Upper lobe of left lung (tissue), 6 donors: Measurements from ENCODE around the gene TRIM66. TPM values are rescaled to one million over a fixed set of nuclear protein-coding genes. Genes with fewer than 3 reads are reported as not detected.

Experiments
- ATAC-seq, 2 donors: fragments of 200-7000 bp; cut with Tn5 transposase; one replicate each; pipeline ENCODE4 v1.9.1; 2022; ENCODE audit warnings: mild to moderate bottlenecking in 2 of 2, moderate library complexity in 2 of 2; ENCODE audit not compliant: low FRiP score in 2 of 2
- DNase-seq, 2 donors: peaks; one replicate each; pipeline ENCODE4 v3.0.0-alpha.2; 2019 to 2020
- H3K27ac ChIP-seq, 4 donors: fragments of 200-600 bp; sonication (generic); one replicate each; pipeline ENCODE4 v1.5.1; 2016 to 2019
- H3K27me3 ChIP-seq, 4 donors: fragments of 200-600 bp; sonication (generic); one replicate each; pipeline ENCODE4 v1.5.1; 2017 to 2019
- H3K36me3 ChIP-seq, 4 donors: fragments of 200-600 bp; sonication (generic); one replicate each; pipeline ENCODE4 v1.5.1; 2016 to 2019
- H3K4me1 ChIP-seq, 4 donors: fragments of 200-600 bp; sonication (generic); one replicate each; pipeline ENCODE4 v1.5.1; 2018 to 2019
- H3K4me3 ChIP-seq, 4 donors: fragments of 200-600 bp; sonication (generic); one replicate each; pipeline ENCODE4 v1.5.1; 2017 to 2019; ENCODE audit warnings: mild to moderate bottlenecking in 2 of 4, moderate library complexity in 1 of 4
- H3K9me3 ChIP-seq, 4 donors: fragments of 200-600 bp; sonication (generic); one replicate each; pipeline ENCODE4 v1.5.1; 2018 to 2019
- EP300 ChIP-seq, 4 donors: sonication (generic); formaldehyde crosslinking; IDR thresholded peaks; one replicate each; pipeline ENCODE4 v1.5.1; 2017; ENCODE audit warnings: antibody characterized with exemption in 4 of 4, control low read depth in 2 of 4
- POLR2A ChIP-seq, 4 donors: fragments of 450-650 bp; IDR thresholded peaks; one replicate each; pipeline ENCODE4 v1.5.1; 2016 to 2017; ENCODE audit warnings: antibody characterized with exemption in 4 of 4, mild to moderate bottlenecking in 2 of 4
- POLR2AphosphoS5 ChIP-seq, 2 donors: sonication (generic); formaldehyde crosslinking; IDR thresholded peaks; one replicate each; pipeline ENCODE4 v1.5.1; 2017; ENCODE audit warnings: antibody characterized with exemption in 2 of 2
- WGBS, 2 donors: methylation state at CpG; one replicate each; pipeline ENCODE4 v1.1.5; 2017 to 2018; 5-methylcytosine and 5-hydroxymethylcytosine counted together
- total RNA-seq, 6 donors: library from RNA; depleted of rRNA in 4 of 6; stranded (reverse); fragments of >200 nt in 4 of 6; gene quantifications; one replicate each; pipeline versions ENCODE4 v1.1.0 to v1.2.1, GENCODE V29; 2016 to 2021
- TF ChIP-seq, protein P1 (sequence below), 6 experiments: fragments of 450-650 bp in 4 of 6; fragments of 200-600 bp in 2 of 6; sonication (generic) in 2 of 6; IDR thresholded peaks; one replicate each; pipeline ENCODE4 v1.5.1; 2016 to 2019; ENCODE audit warnings: antibody characterized with exemption in 6 of 6
- donor health status: DM: no; HTN: no; CAD: no; lungs with moderate emphysema.
- donor health status: DM: no; HTN: yes; CAD: no; lungs with severe emphysema.

The TRIM66 gene
- total RNA-seq, 6 donors from 2014 or later: 4.9 to 126 (median 11.2) TPM

DNA sequence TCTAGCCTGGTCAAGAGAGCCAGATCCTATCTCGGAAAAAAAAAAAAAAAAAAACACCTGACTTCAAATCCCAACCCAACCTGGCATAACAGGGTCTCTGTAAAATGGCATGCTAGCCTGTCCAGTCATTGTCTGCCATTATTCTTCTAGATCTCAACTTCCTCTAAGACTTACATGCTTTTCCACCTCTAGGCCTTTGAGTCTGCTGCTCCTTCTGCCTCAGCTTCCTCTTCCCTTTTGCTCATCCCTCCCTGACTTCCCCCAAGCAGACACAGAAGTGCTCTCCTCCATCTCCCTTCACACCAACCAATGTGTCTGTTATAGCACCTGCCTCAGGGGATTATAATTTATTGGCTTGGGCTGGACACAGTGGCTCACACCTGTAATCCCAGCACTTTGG lies 96.3 kb downstream of the TRIM66 start:
- H3K36me3 ChIP-seq: no peaks in the 10 kb centered on the region
- no peaks in the 10 kb centered on the region for H3K27me3 ChIP-seq
- TF ChIP-seq POLR2AphosphoS5 (IDR thresholded peaks at IDR 0.05): no peak
- ATAC-seq (no peak), DNase-seq (no peak)
- no peak overlapping the region for H3K27ac ChIP-seq
- H3K9me3 ChIP-seq: no peaks in the 10 kb centered on the region
- H3K4me1 ChIP-seq: no peaks in the 10 kb centered on the region
- 63 to 88% methylated on average over 1 of the region's 1 CpG for WGBS, 2 donors
- no peak overlapping the region for H3K4me3 ChIP-seq

- ATAC-seq (no peak), DNase-seq (no peak)
- no peaks in the 10 kb centered on the region for H3K9me3 ChIP-seq
- 42 to 57% methylated on average over 2 of the region's 2 CpGs for WGBS, 2 donors
- no peaks in the 10 kb centered on the region for H3K27me3 ChIP-seq
- no peak overlapping the region for H3K27ac ChIP-seq
- no peaks in the 10 kb centered on the region for H3K36me3 ChIP-seq
- TF ChIP-seq POLR2A (IDR thresholded peaks at IDR 0.05) (no peak), POLR2AphosphoS5 (IDR thresholded peaks at IDR 0.05) (no peak), EP300 (IDR thresholded peaks at IDR 0.05) (no peak)
- H3K4me1 ChIP-seq: no peaks in the 10 kb centered on the region
- no peak overlapping the region for H3K4me3 ChIP-seq
Measured at GRCh38 chr11:8584511-8584910, 98.0 kb downstream of the TRIM66 start.

- Histone ChIP-seq H3K9me3 (no peaks in the 10 kb centered on the region), H3K4me1 (no peaks in the 10 kb centered on the region), H3K36me3 (no peaks in the 10 kb centered on the region), H3K27me3 (no peaks in the 10 kb centered on the region), H3K27ac (no peak overlapping the region), H3K4me3 (no peak overlapping the region)
- ATAC-seq (no peak), DNase-seq (no peak)
- 55 to 100% methylated on average over 1 of the region's 1 CpG for WGBS, 2 donors
- no peak for TF ChIP-seq POLR2AphosphoS5 (IDR thresholded peaks at IDR 0.05)
- TF ChIP-seq, protein P1, sequence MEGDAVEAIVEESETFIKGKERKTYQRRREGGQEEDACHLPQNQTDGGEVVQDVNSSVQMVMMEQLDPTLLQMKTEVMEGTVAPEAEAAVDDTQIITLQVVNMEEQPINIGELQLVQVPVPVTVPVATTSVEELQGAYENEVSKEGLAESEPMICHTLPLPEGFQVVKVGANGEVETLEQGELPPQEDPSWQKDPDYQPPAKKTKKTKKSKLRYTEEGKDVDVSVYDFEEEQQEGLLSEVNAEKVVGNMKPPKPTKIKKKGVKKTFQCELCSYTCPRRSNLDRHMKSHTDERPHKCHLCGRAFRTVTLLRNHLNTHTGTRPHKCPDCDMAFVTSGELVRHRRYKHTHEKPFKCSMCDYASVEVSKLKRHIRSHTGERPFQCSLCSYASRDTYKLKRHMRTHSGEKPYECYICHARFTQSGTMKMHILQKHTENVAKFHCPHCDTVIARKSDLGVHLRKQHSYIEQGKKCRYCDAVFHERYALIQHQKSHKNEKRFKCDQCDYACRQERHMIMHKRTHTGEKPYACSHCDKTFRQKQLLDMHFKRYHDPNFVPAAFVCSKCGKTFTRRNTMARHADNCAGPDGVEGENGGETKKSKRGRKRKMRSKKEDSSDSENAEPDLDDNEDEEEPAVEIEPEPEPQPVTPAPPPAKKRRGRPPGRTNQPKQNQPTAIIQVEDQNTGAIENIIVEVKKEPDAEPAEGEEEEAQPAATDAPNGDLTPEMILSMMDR (IDR thresholded peaks at IDR 0.05): no peak
- TF ChIP-seq POLR2A (IDR thresholded peaks at IDR 0.05): no peak
- no peak for TF ChIP-seq EP300 (IDR thresholded peaks at IDR 0.05)
Measured at GRCh38 chr11:8584082-8584481, 98.4 kb downstream of the TRIM66 start.

- H3K4me3 ChIP-seq: no peak overlapping the region
- ATAC-seq (no peak), DNase-seq (no peak)
- H3K27ac ChIP-seq: no peak overlapping the region
- H3K27me3 ChIP-seq: no peaks in the 10 kb centered on the region
- peaks cover 0 to 5% (median 4%) of the 10 kb centered on the region in 4 donors for H3K9me3 ChIP-seq
- 83 to 92% methylated on average over 3 of the region's 3 CpGs for WGBS, 2 donors
- no peak for TF ChIP-seq POLR2A (IDR thresholded peaks at IDR 0.05)
- H3K36me3 ChIP-seq: no peaks in the 10 kb centered on the region
- no peaks in the 10 kb centered on the region for H3K4me1 ChIP-seq
Measured at GRCh38 chr11:8581300-8581699, 101.2 kb downstream of the TRIM66 start.

DNA sequence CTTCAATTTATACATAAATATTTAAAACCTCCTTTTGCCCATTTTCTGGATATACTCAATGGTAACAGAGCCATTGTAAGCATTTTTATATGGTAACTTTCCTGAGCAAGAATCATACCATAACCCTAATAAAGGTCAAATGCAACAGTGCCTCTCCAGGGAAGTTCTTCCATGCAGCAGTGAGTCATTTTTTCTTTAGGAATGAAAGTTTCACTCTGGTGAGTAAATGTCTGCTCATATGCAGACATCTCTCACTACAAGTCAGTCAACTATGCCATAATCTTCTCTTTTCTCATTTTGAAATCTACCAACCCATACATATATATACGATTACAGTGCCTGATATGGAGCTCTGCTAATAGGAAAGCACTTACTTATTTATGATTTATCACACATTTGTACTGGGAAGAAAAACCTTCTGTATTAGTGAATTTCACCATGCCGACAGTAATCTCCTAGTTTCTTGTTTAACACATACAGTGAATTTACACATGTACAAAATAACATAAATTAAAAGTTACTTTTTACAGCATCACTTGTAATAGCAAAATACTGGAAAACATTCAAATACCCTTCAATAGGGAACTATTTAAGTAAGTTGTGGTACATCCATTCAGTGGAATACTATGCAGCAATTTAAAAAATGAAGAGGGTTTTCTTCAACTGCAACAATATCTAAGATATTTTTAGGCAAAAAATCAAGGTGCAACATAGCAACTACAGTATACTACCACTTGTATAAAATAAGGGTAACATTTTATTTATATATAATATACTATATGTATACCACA lies 104.5 kb downstream of the TRIM66 start:
- TF ChIP-seq EP300 (IDR thresholded peaks at IDR 0.05) (no peak), POLR2AphosphoS5 (IDR thresholded peaks at IDR 0.05) (no peak), POLR2A (IDR thresholded peaks at IDR 0.05) (no peak)
- TF ChIP-seq, protein P1 (IDR thresholded peaks at IDR 0.05): no peak
- H3K27ac ChIP-seq: no peak overlapping the region
- no peaks in the 10 kb centered on the region for H3K27me3 ChIP-seq
- no peaks in the 10 kb centered on the region for H3K4me1 ChIP-seq
- WGBS, 2 donors: 94 to 100% methylated on average over 2 of the region's 2 CpGs
- DNase-seq (no peak), ATAC-seq (no peak)
- H3K4me3 ChIP-seq: no peak overlapping the region
- H3K9me3 ChIP-seq: peaks cover 0 to 5% (median 4%) of the 10 kb centered on the region in 4 donors
- no peaks in the 10 kb centered on the region for H3K36me3 ChIP-seq

DNA sequence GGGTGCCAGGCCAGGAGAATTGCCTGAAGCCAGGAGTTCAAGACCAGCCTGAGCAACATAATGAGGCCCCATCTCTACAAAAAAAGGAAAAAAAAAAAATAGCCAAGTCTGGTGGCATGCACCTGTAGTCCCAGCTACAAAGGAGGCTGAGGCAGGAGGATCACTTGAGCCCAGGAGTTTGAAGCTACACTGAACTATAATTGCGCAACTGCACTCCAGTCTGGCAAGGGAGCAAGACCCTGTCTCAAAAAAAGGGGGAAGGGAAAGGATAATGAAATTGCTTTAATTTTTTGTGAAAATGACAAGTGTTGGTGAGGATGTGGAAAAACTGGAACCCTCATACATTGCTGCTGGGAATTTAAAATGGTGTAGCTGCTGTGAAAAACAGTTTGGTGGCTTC lies 107.7 kb downstream of the TRIM66 start:
- Histone ChIP-seq H3K4me3 (no peak overlapping the region), H3K27me3 (no peaks in the 10 kb centered on the region), H3K36me3 (no peaks in the 10 kb centered on the region), H3K9me3 (peaks cover 0 to 5% (median 4%) of the 10 kb centered on the region in 4 donors), H3K4me1 (no peaks in the 10 kb centered on the region), H3K27ac (no peak overlapping the region)
- DNase-seq (no peak), ATAC-seq (no peak)
- no peak for TF ChIP-seq POLR2AphosphoS5 (IDR thresholded peaks at IDR 0.05)
- TF ChIP-seq EP300 (IDR thresholded peaks at IDR 0.05): no peak
- TF ChIP-seq, protein P1 (IDR thresholded peaks at IDR 0.05): no peak
- TF ChIP-seq POLR2A (IDR thresholded peaks at IDR 0.05): no peak
- WGBS, 2 donors: 96 to 100% methylated on average over 1 of the region's 1 CpG
